IPS-15b (cell line): ENCODE data around the gene ANKS1A.
A peak's percentile ranks its signal among the peaks of the same experiment; 100 is the strongest.

Experiments
- H3K27me3 ChIP-seq: one replicate; pipeline ENCODE4 v1.6.1; 2013; ENCODE audit warnings: low read length; ENCODE audit not compliant: control insufficient read depth, insufficient read depth
- H3K36me3 ChIP-seq: one replicate; pipeline ENCODE4 v1.6.1; 2013; ENCODE audit warnings: low read length; ENCODE audit not compliant: control insufficient read depth, insufficient read depth
- H3K4me1 ChIP-seq: one replicate; pipeline ENCODE4 v1.6.1; 2013; ENCODE audit warnings: mild to moderate bottlenecking, low read length; ENCODE audit not compliant: control insufficient read depth, insufficient read depth
- H3K4me3 ChIP-seq: one replicate; pipeline ENCODE4 v1.5.1; 2013; ENCODE audit warnings: low read depth, low read length
- H3K9ac ChIP-seq: one replicate; pipeline ENCODE4 v1.6.1; 2013; ENCODE audit warnings: low read depth, mild to moderate bottlenecking, low read length
- H3K9me3 ChIP-seq: one replicate; pipeline ENCODE4 v1.6.1; 2013; ENCODE audit warnings: mild to moderate bottlenecking, low read length; ENCODE audit not compliant: control insufficient read depth, insufficient read depth

The ANKS1A gene

DNA sequence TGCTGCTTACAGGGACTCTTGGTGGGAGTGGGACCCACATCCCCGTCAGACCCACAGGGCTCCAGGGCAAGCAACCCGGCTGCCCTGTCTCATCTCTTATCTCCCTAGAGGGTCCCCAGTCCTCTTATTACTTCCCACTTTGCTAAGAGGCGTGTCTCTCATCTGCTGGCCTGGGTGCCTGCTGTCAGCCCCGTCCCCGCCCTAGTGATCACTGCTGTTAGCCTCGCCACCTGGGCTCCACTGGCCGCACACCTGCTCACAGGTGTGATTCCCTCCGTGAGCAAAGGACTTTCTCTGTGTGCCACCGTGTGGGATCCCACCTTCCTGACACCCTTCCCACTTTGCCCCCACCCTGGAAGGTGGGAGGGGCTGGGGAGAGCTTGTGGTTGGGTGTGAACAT lies 194.5 kb downstream of the ANKS1A start:
- Histone ChIP-seq H3K9me3 (no peaks in the 10 kb centered on the region), H3K4me3 (no peak overlapping the region), H3K27me3 (no peaks in the 10 kb centered on the region), H3K36me3 (peaks cover 65% of the 10 kb centered on the region), H3K4me1 (peaks cover 10% of the 10 kb centered on the region), H3K9ac (no peak overlapping the region)

DNA sequence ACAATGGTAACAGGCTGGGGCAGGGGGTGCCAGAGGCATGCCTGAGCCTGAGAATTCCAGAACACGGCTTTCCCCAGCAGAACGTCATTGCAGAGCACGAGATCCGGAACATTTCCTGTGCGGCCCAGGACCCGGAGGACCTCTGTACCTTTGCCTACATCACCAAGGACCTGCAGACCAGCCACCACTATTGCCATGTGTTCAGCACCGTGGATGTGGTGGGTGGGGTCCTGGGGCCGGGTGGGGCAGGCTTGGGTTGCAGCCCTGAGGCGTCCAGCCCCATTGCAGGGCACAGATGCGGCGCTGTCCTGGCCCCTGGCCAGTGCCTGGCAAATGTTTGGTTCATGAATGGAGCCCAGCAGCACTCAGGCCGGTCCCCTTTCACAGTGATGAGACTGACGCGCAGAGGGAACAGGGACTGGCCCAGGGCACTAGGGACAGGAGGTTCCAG lies 195.0 kb downstream of the ANKS1A start:
- H3K4me1 ChIP-seq, result peaks cover 10% of the 10 kb centered on the region
- no peaks in the 10 kb centered on the region for H3K27me3 ChIP-seq
- peaks cover 62% of the 10 kb centered on the region for H3K36me3 ChIP-seq
- no peaks in the 10 kb centered on the region for H3K9me3 ChIP-seq
- no peak overlapping the region for H3K9ac ChIP-seq
- no peak overlapping the region for H3K4me3 ChIP-seq

DNA sequence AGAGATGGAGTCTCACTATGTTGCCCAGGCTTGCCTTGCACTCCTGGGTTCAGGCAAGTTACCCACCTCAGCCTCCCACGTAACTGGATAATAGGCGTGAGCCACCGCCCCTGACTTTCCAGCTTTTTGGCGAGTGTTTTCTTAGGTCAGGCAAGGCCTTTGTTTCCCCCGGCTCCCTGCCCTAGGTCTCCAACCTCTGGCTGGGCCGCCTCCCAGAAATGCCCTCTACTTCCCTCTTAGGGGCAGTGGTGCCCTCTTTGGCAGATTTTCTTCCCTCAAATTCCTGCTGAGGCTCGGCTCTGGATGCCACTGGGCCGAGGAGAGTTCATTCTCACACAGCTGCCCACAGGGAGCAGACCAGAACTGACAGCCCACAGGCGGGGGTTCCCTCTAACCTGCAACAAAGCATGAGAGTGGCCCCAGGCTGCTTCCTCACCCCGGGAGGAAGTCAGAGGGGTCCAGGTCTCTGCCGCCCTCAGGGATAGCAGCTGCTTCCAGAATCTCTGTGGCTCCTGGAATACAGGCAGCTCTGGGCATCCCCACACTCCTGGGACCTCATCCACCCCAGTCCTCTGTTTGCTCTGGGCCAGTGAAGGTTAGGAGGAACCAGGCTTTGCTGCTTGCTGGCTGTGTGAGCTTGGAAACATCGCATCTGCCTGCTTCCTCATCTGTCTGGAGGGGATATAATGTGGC lies 195.6 kb downstream of the ANKS1A start:
- no peak overlapping the region for H3K4me3 ChIP-seq
- peaks cover 10% of the 10 kb centered on the region for H3K4me1 ChIP-seq
- H3K9ac ChIP-seq, result no peak overlapping the region
- H3K9me3 ChIP-seq, result no peaks in the 10 kb centered on the region
- no peaks in the 10 kb centered on the region for H3K27me3 ChIP-seq
- H3K36me3 ChIP-seq, result peaks cover 62% of the 10 kb centered on the region

- peaks cover 10% of the 10 kb centered on the region for H3K4me1 ChIP-seq
- no peaks in the 10 kb centered on the region for H3K9me3 ChIP-seq
- H3K9ac ChIP-seq, result peak overlapping the region; percentile 47
- H3K36me3 ChIP-seq, result peaks cover 59% of the 10 kb centered on the region
- no peak overlapping the region for H3K4me3 ChIP-seq
- H3K27me3 ChIP-seq, result no peaks in the 10 kb centered on the region
Measured at GRCh38 chr6:35085359-35086281, 196.6 kb downstream of the ANKS1A start.

DNA sequence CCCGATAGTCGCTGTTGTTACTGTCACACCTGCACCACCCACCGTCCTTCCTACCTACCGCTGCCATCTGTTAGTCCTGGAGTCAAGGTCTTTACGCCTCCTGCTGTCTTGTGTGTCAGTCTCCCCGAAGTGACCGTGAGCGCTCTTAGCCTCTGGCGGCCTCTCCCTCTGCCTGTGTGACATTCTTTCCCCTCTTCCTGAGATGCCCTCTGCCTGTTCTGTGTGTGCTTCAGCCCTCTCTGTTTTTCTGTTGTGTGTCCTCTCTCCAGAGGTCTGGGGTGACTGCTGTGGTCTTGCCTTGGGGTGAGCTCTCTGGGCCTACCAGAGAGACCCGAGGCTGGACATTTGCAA lies 197.2 kb downstream of the ANKS1A start:
- no peak overlapping the region for H3K4me3 ChIP-seq
- H3K27me3 ChIP-seq, result no peaks in the 10 kb centered on the region
- H3K4me1 ChIP-seq, result peaks cover 6% of the 10 kb centered on the region
- peaks cover 55% of the 10 kb centered on the region for H3K36me3 ChIP-seq
- H3K9ac ChIP-seq, result peak overlapping the region; percentile 47
- H3K9me3 ChIP-seq, result no peaks in the 10 kb centered on the region

- H3K9me3 ChIP-seq, result no peaks in the 10 kb centered on the region
- peaks cover 53% of the 10 kb centered on the region for H3K36me3 ChIP-seq
- no peaks in the 10 kb centered on the region for H3K27me3 ChIP-seq
- H3K4me1 ChIP-seq, result peaks cover 1% of the 10 kb centered on the region
- peak overlapping the region; percentile 47 for H3K9ac ChIP-seq
- H3K4me3 ChIP-seq, result no peak overlapping the region
Measured at GRCh38 chr6:35086636-35087360, 197.7 kb downstream of the ANKS1A start.

- no peaks in the 10 kb centered on the region for H3K9me3 ChIP-seq
- H3K36me3 ChIP-seq, result peaks cover 47% of the 10 kb centered on the region
- no peaks in the 10 kb centered on the region for H3K4me1 ChIP-seq
- H3K27me3 ChIP-seq, result no peaks in the 10 kb centered on the region
- H3K9ac ChIP-seq, result no peak overlapping the region
- no peak overlapping the region for H3K4me3 ChIP-seq
Measured at GRCh38 chr6:35087361-35088280, 198.6 kb downstream of the ANKS1A start.

DNA sequence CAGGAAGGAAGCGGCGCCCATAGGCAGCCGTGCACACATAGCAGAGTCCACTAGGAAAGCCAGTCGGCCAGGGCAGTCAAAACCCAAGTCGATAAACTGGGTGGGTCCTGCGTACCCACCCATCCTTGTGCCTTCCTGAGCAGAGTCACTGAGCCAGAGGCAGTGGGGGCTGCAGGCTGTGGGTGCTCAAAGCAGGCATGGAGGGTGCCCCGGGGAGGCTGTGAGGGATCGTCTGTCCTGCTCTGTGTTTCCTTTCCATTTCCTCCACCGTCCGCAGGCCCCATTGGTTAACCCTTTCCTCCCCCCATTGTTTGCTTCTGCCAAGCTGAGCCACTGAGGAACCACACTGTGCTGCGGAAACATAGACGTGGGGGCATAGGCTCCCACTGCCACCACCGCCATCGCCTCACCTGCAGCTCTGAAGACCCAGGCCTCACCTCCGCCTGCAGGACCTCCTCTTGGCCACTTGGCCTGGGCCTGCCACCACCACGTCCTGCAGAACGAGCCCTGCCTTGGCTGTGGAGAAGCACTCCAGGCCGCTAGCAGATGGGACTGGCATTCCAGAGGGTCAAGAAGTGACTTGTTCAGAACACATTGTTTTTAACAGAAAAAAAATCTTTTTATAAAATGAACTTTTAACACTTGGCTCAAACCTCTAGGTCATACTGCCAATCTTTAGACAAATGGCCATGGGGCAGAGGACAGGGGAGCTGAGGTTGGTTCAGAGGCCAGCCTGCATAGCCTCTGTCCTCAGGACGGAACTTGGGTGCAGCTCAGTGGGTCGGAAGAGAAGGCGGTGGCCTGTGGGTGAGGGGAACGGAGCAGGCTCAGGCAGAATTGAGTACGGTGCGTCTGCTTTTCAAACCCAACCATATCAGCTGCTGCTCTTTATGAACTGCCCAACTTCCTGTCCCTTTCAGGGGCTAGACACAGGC lies 199.5 kb downstream of the ANKS1A start:
- Histone ChIP-seq H3K36me3 (peaks cover 39% of the 10 kb centered on the region), H3K9ac (no peak overlapping the region), H3K27me3 (no peaks in the 10 kb centered on the region), H3K4me3 (no peak overlapping the region), H3K9me3 (no peaks in the 10 kb centered on the region), H3K4me1 (no peaks in the 10 kb centered on the region)

DNA sequence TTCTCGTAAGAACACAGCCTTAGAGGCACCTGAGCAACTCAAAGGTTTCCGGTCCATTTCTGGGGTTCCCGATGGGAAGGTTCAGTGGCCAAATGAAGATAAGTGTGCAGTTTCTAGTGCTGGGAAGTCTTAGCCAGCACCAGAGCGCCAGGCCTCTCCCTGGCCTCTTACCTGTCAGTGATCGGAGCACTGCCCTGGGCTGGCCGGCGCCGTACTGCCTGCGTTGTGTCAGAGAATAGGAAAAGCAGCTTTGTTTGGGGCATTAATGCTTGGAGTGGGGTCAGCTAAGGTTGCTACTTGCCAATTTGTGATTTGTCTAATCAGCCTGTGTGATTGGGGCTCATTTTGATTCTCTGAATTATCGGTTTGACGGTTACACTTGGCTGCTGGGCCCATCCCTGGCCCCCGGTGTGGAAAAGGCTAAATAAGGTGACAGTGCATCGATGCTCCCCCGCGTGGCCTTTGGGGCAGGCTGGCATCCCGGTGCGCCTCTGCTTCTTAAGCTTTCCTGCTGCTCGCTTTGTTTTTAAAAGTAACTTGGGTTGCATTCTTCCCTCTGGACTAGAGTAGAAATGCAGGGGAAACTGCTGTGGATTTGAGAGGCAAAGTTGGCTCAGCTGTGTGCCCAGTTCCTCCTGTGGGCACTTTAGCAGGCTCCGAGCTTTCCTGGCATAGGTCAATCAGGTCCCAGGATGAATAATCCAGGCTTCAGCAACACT lies 200.3 kb downstream of the ANKS1A start:
- H3K27me3 ChIP-seq, result no peaks in the 10 kb centered on the region
- no peaks in the 10 kb centered on the region for H3K9me3 ChIP-seq
- H3K4me3 ChIP-seq, result no peak overlapping the region
- H3K9ac ChIP-seq, result no peak overlapping the region
- H3K4me1 ChIP-seq, result no peaks in the 10 kb centered on the region
- H3K36me3 ChIP-seq, result peaks cover 32% of the 10 kb centered on the region

GRCh38 chr6:35089935-35090505 lies 201.0 kb downstream of the ANKS1A start:
- Histone ChIP-seq H3K9ac (no peak overlapping the region), H3K27me3 (no peaks in the 10 kb centered on the region), H3K4me1 (no peaks in the 10 kb centered on the region), H3K4me3 (no peak overlapping the region), H3K36me3 (peaks cover 28% of the 10 kb centered on the region), H3K9me3 (no peaks in the 10 kb centered on the region)
